Activated effector memory CD4-positive, alpha-beta T cell treated with anti-CD3 and anti-CD28 coated beads, Interleukin-2, amount 50 U/mL, for 16 hours (primary cell): Measurements from ENCODE around the gene YARS1.

ENCODE experiments used
- DNase-seq: peaks from one replicate; pipeline ENCODE4 v3.0.0-alpha.2; 2020

Gene YARS1

GRCh38 chr1:32741413-32742198, 75.6 kb downstream of the YARS1 start:
- DNase-seq = no peak

- DNase-seq = no peak
Measured at GRCh38 chr1:32741059-32741412, 76.1 kb downstream of the YARS1 start.

- no peak for DNase-seq
Measured at GRCh38 chr1:32736812-32737791, 80.1 kb downstream of the YARS1 start.

GRCh38 chr1:32733582-32734321, 83.4 kb downstream of the YARS1 start:
- DNase-seq = no peak

- no peak for DNase-seq
Measured at GRCh38 chr1:32729254-32730046, 87.7 kb downstream of the YARS1 start.

GRCh38 chr1:32728413-32729077, 88.6 kb downstream of the YARS1 start:
- no peak for DNase-seq

- no peak for DNase-seq
Measured at GRCh38 chr1:32727876-32728275, 89.3 kb downstream of the YARS1 start.

GRCh38 chr1:32725615-32725982, 91.6 kb downstream of the YARS1 start:
- no peak for DNase-seq
